GM19025 (cell line): ENCODE results near the gene PDE9A.

Experiments
- ATAC-seq: cut with Tn5 transposase; IDR thresholded peaks from one replicate; pipeline ENCODE4 v1.9.1; 2021; ENCODE audit warnings: mild to moderate bottlenecking, low read depth, moderate library complexity; ENCODE audit not compliant: unreplicated experiment

The PDE9A gene

DNA sequence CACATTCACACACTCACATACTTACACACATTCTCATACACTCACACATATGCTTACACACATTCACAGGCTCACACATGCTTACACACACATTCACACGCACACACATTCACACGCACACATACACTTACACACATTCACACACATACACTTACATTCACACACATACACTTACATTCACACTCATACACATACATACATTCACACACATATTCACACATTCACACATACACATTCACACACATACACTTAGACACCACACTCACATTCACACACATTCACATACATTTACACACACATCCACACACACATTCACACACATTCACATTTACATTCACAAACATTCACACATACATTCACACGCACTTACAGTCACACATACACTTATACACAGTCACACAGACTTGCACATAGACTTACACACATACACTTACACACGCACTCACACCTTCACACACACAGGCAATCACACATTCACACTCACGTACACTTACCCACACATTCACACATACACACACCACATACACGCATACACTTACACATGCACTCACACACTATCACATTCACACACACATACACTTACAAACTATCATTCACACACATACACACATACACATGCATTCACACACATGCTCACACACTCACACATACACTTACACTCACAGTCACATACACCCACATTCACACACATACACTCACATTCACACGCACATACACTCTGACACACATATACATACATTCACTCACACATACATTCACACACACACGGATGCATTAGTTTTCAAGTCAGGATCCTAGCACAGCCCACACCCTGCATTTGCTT lies 16.8 kb downstream of the PDE9A start:
- ATAC-seq: no peak

GRCh38 chr21:42670884-42671283 lies 17.5 kb downstream of the PDE9A start:
- no peak for ATAC-seq

DNA sequence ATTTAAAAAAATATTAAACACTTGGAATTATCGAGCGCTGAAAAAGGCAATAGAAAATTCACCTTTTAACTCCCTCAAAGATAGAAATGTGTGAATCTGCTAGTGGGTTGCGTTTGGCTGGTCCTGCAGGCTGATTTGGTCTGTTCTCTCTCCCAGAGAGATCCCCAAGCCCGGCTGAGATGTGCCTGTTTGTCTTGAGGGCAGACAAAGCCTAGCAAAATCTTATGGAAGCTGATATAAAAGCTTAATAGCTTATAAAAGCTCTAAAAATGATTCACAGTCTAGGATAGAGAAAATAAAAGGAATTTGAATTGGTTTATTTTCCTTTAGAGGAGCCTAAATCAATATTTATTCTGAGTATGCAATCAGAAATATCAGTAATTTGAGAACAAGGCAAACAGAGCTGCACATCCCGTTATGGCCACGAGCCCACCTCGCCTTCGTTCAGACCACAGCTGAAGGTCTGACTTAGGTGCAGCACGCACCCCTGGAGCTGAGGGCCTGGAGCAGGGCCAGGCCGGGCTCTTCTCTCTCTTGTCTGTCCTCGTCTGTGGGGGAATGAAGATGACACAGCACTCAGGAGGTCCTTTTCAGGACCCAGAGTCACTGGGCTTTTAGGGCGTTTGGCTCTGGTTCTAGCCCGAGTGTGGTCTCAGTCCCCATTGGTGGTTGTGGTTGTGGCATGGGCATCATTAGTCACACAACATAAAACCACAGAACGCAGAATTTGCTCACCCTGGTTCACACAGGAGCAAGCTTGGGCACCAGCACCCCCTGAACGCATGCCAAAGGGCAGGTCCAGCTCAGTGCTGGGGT lies 18.6 kb downstream of the PDE9A start:
- no peak for ATAC-seq

- no peak for ATAC-seq
Observed at GRCh38 chr21:42672699-42673458, 19.5 kb downstream of the PDE9A start.

DNA sequence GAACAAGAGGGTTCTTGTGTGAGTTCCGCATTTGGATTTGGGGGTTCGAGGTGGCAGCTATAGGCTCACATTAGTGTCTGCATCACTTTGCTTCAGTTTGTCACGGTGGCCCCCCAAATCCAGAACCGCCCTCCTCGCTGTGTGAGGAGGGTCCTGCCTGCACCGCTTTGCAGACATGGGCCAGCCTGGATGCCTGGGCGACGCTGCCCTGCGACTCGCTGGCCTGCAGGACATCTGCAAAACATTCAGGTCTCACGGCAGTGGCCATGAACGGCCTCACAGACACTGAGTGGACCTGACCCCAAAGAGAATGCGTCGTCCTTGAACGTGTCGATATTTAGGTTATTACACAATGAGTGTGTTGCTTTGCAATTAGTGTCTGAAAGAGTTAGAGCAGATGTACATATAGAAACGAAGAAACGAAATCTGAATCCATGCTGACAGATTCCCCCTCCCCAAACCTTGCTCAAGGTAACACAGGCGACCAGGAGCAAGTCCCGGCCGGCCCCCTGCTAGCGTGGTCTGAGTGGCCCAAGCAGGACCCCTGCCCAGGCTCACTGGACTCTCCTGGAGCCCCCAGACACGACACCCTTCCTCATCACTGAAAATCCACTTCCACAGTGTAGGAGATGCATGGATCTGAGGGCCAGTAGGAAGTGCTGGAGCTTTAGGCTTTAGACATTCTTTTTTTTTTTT lies 20.4 kb downstream of the PDE9A start:
- no peak for ATAC-seq

GRCh38 chr21:42674351-42674940 lies 21.0 kb downstream of the PDE9A start:
- no peak for ATAC-seq

GRCh38 chr21:42675403-42675802 lies 22.0 kb downstream of the PDE9A start:
- ATAC-seq: no peak

DNA sequence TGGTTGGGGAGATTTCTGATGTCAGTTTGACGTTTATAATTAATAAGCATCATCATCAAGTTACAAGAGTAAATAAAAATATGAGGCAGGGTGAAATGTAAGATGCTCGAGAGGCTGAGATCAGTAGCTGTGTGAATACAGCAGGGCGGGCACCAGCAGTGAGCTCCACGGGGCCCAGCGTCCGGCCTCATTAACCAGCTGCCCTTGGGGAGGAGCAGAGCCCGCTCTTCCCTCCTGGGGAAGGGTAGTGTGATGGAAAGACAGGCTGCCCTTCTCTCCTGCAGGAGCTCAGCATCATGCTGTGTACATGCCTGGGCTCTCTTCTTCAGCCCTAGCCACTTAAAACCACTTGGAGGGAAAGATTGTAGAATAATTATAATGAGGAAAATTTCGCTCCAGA lies 23.4 kb downstream of the PDE9A start:
- ATAC-seq: no peak

DNA sequence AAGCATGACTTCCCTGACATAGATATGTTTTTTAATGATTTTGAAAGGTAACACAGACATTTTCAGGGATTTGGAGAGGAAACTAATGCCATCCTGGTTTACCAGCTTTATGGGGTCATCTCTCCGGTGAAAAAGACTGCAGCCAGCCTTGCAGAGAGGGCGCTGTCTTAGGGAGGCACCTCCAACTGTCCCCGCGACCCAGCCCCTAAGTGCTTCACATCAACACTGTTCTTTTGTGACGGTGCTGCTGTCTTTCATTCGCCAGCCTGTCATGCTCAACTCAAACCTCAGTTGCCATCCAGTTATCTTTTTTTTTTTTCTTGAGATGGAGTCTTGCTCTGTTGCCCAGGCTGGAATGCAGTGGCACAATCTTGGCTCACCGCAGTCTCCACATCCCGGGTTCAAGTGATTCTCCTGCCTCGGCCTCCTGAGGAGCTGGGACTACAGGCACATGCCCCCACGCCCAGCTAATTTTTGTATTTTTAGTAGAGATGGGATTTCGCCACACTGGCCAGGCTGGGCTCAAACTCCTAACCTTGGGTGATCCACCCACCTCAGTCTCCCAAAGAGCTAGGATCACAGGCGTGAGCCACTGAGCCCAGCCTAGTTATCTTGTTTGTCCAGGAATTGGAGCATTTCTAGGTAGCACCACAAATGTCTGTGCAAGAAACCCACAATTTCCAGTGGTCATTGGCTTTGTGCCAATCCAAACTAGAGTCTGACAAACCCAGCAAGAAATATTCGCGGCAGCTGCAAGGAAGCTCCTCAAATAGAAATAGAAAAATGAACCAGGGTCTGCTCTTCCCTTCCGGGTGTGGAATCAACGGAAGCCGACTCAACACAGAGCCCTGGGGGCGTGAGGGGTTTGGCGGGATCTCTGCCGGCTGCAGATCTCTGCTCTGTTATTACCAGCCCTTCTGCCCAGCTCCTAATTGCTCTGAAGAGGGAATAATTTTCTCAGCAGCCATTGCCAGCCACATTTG lies 24.2 kb downstream of the PDE9A start:
- no peak for ATAC-seq

DNA sequence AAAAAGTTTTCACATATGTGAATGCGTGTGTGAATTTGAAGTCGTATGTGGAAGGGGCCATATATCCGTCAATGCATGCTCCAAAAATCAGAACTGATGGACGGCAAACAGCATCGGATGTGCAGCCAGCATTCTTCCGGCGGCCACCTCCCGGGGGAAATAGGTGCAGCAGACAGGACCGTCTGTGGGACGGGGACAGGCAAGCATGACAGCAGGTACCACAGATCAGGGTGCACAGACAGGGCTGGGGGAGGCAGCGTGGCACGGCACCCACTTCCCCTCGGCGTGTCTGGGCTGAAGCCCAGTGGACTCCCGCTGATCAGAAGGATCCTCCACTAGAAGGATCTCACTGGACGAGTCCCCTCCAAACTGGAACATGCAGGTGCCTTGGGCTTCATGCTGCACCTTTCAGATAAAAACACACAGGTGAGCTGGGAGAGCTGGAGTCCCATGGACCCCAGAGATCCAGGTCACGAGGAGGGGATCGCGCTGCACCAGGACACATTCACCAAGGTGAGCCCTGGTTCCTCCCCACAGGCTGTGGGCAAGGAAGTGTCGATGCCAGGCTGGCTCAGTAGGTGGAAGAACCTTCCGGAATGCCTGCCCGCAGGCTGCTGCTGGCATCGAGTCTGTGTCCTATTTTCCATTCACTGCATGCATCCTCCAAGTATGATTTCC lies 25.3 kb downstream of the PDE9A start:
- no peak for ATAC-seq

DNA sequence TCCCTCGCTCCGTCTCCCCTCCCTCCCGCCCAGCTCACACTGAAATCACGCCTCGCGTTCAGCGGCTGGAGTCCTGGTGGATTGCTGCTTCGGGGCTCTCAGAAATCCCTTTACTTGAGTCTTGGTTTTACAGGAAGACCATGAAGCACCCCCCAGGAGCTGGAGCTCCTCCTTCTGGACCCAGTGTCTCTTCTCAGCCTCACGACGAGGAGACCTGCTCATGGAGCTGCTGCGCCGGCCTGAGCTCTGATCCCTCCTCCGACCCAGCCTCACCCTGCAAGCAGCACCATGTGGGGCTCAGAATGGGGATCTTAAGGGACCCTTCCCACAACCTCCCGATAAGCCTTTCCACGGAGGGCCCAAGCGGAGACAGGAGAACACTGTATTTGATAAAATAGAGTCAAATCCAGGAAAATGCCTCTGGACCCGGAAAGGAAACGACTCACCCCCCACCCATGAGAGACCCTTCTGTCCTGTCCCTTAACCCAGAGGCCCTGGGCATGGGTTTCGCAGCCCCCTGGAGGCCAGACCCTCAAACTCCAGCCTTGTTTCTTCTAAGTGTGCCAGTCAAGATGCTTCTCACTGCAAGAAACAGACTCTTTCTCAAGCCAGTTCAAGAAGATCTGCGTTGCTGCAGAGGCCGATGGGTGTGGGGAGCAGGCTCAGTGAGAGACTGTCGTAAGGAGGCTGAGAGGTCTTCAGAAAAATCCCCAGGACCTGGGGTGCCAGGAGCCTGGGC lies 26.1 kb downstream of the PDE9A start:
- no peak for ATAC-seq

GRCh38 chr21:42680058-42680330 lies 26.6 kb downstream of the PDE9A start:
- ATAC-seq: no peak

DNA sequence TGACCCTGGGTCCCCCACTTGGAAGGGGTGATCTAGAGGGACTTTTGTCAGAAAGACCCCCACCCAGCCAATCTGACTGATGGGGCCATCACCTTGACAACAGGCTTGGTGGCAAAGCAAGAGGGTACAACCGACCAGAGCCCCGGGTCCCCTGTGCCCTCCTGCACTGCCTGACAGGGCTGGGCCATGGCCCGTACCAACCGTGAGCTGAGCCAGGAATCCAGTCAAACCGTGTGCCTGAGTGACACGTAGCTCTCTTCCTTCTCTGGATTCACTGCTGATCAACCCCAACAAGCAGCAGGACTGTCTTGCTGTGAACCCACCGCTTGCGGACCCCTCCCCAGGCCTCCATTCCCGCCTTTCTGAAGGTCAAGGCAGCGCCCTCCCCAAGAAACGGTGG lies 27.0 kb downstream of the PDE9A start:
- no peak for ATAC-seq

DNA sequence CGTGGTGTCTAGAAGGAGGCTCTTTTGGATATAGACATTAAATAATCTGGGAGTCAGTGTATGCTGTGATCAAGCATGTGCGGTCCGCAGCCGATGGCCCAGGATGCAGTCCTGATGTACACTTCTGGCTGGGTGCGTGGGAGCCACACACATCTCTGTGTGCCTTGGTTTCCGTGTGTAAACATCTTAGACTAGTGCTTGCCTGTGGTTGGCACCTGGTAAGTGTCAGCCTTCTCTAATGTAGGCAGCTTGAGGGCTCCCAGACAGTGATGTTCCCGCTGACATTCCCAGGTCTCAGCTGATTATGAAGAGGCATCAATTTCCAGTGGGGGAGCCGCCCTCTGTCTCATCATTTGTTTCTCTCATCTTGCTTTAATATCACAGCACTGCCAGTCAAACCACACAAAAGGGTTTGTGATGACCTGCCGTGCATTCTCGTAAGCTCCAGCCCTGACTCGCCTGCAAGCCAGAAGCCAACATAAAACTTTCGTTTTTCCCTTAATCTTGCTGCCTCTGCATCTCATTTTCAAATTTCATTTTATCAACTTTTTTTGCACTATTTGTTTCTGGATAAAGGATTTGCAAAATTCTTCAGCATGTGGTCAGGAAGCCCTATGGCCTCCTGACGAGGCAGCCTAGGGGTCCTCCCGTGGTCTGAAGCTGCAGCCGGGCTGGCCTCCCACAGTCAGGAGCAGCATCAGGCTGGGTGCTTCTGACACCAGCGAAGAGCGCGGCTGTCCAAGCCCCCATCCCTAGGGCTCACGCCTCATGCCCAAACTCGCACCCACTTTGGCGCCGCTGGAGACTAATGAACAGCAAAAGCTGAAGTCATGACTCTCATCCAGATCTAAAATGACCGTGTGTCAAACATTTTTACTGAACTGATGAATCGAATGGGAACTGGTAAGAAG lies 28.1 kb downstream of the PDE9A start:
- ATAC-seq: no peak

DNA sequence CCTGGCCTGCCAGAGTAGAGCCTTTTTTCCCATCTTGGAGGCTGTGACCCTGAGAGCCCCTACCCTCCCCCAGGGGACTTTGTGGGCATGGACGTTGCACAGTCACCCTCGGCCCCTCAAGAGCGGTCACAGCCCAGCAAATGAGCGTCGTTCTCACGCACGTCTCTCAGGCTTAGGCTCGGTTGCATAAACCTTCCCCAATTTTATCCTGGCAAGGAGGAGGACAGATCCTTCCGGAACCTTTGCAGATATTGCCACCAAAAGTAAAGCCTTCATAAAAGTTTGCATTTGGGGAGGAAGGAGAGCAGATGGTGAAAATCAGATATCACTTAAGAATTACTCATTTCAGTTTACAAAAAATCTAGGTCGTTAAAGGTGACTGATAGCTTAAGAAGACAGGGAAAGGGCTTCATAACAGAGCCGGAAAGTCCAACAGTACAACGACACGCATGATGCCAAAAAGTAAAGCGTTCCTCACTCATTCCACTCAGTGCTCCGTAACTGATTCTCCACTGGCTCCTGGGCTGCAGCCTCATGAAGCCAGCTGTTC lies 29.3 kb downstream of the PDE9A start:
- ATAC-seq: no peak

GRCh38 chr21:42683371-42684108 lies 30.1 kb downstream of the PDE9A start:
- no peak for ATAC-seq
